Loucy (cell line): ENCODE results near the gene CACNA1C.
"Not testable (repeated sequence)": the region's sequence is repeated elsewhere in the genome, so short reads cannot be mapped to it uniquely, and the experiment has no call there.

Experiments
- H2AFZ ChIP-seq: fragments of 200-600 bp; sonication (generic); 2 replicates; pipeline ENCODE4 v1.6.0; 2016; ENCODE audit warnings: antibody characterized with exemption, mild to moderate bottlenecking, low read length, moderate library complexity
- H3F3A ChIP-seq: fragments of 200-600 bp; 2 replicates; pipeline ENCODE4 v1.6.0; 2016; ENCODE audit warnings: antibody characterized with exemption, low read depth, mild to moderate bottlenecking
- H3K27me3 ChIP-seq: fragments of 200-600 bp; sonication (generic); 2 replicates; pipeline ENCODE4 v1.6.1; 2014; ENCODE audit warnings: low read length, mild to moderate bottlenecking; ENCODE audit not compliant: insufficient read depth, poor library complexity, severe bottlenecking
- H3K36me3 ChIP-seq: fragments of 200-600 bp; sonication (generic); 2 replicates; pipeline ENCODE4 v1.6.1; 2016; ENCODE audit warnings: low read length; ENCODE audit not compliant: insufficient read depth
- H3K4me1 ChIP-seq: fragments of 200-600 bp; sonication (generic); 2 replicates; pipeline ENCODE4 v1.5.1; 2014; ENCODE audit warnings: low read length, mild to moderate bottlenecking; ENCODE audit not compliant: insufficient read depth, poor library complexity, severe bottlenecking
- H3K4me2 ChIP-seq: fragments of 200-600 bp; sonication (generic); 2 replicates; pipeline ENCODE4 v1.6.0; 2014; ENCODE audit warnings: antibody characterized with exemption, low read length, low read depth, mild to moderate bottlenecking; ENCODE audit not compliant: poor library complexity, severe bottlenecking
- H3K4me3 ChIP-seq: fragments of 200-600 bp; sonication (generic); 2 replicates; pipeline ENCODE4 v1.5.1; 2014; ENCODE audit warnings: low read length, mild to moderate bottlenecking, mixed read lengths; ENCODE audit not compliant: poor library complexity, severe bottlenecking
- H3K79me2 ChIP-seq: fragments of 200-600 bp; sonication (generic); 2 replicates; pipeline ENCODE4 v1.6.1; 2014; ENCODE audit warnings: low read length; ENCODE audit not compliant: insufficient read depth
- H3K9ac ChIP-seq: fragments of 200-600 bp; sonication (generic); 2 replicates; pipeline ENCODE4 v1.6.0; 2014; ENCODE audit warnings: mild to moderate bottlenecking, low read depth, low read length, moderate library complexity; ENCODE audit not compliant: poor library complexity, severe bottlenecking
- H3K9me2 ChIP-seq: fragments of 200-600 bp; sonication (generic); replicated peaks from 2 replicates; pipeline ENCODE4 v1.6.1; 2016; ENCODE audit warnings: low read depth, low read length, mixed read lengths
- H3K9me3 ChIP-seq: fragments of 200-600 bp; sonication (generic); 2 replicates; pipeline ENCODE4 v1.6.1; 2014; ENCODE audit warnings: mild to moderate bottlenecking, antibody characterized with exemption, low read length, low read depth; ENCODE audit not compliant: insufficient read depth
- H4K20me1 ChIP-seq: fragments of 200-600 bp; sonication (generic); 2 replicates; pipeline ENCODE4 v1.6.0; 2014; ENCODE audit warnings: antibody characterized with exemption, low read length, mild to moderate bottlenecking; ENCODE audit not compliant: insufficient read depth, poor library complexity, severe bottlenecking
- CTCF ChIP-seq: fragments of 200-600 bp; sonication (generic); conservative IDR thresholded peaks from 2 replicates; pipeline ENCODE4 v1.5.1; 2014; ENCODE audit warnings: mild to moderate bottlenecking, antibody characterized with exemption, low read length
- EZH2phosphoT487 ChIP-seq: fragments of 200-600 bp; IDR thresholded peaks from 2 replicates; pipeline ENCODE4 v1.6.1; 2018; ENCODE audit warnings: antibody characterized with exemption, mild to moderate bottlenecking, moderate library complexity, borderline replicate concordance

The CACNA1C gene

GRCh38 chr12:2488596-2488995 lies 435.8 kb downstream of the CACNA1C start:
- Histone ChIP-seq H3K4me3 (no peak overlapping the region), H3F3A (no peaks in the 10 kb centered on the region), H4K20me1 (no peaks in the 10 kb centered on the region), H3K9me2 (no peaks in the 10 kb centered on the region), H3K9me3 (no peaks in the 10 kb centered on the region), H3K79me2 (no peaks in the 10 kb centered on the region), H3K9ac (no peak overlapping the region), H2AFZ (no peak overlapping the region), H3K4me1 (no peaks in the 10 kb centered on the region), H3K36me3 (no peaks in the 10 kb centered on the region), H3K27me3 (peaks cover 17% of the 10 kb centered on the region), H3K4me2 (no peak overlapping the region)
- no peak for TF ChIP-seq CTCF
- no peak for TF ChIP-seq EZH2phosphoT487

GRCh38 chr12:2489275-2489674 lies 436.5 kb downstream of the CACNA1C start:
- Histone ChIP-seq H3K4me1 (no peaks in the 10 kb centered on the region), H3K36me3 (no peaks in the 10 kb centered on the region), H3K9me3 (no peaks in the 10 kb centered on the region), H3K4me3 (no peak overlapping the region), H3K27me3 (peaks cover 17% of the 10 kb centered on the region), H3K9me2 (no peaks in the 10 kb centered on the region), H3K79me2 (no peaks in the 10 kb centered on the region), H3F3A (no peaks in the 10 kb centered on the region), H3K4me2 (no peak overlapping the region), H3K9ac (no peak overlapping the region), H4K20me1 (no peaks in the 10 kb centered on the region), H2AFZ (no peak overlapping the region)
- TF ChIP-seq EZH2phosphoT487 = no peak
- TF ChIP-seq CTCF = no peak

- no peak overlapping the region for H3K4me2 ChIP-seq
- no peaks in the 10 kb centered on the region for H3F3A ChIP-seq
- no peak overlapping the region for H3K9ac ChIP-seq
- no peaks in the 10 kb centered on the region for H3K9me3 ChIP-seq
- H3K79me2 ChIP-seq = no peaks in the 10 kb centered on the region
- TF ChIP-seq EZH2phosphoT487 = no peak
- TF ChIP-seq CTCF = no peak
- no peaks in the 10 kb centered on the region for H4K20me1 ChIP-seq
- no peaks in the 10 kb centered on the region for H3K36me3 ChIP-seq
- no peak overlapping the region for H2AFZ ChIP-seq
- no peaks in the 10 kb centered on the region for H3K9me2 ChIP-seq
- peaks cover 17% of the 10 kb centered on the region for H3K27me3 ChIP-seq
- no peaks in the 10 kb centered on the region for H3K4me1 ChIP-seq
- no peak overlapping the region for H3K4me3 ChIP-seq
Measured at GRCh38 chr12:2490831-2491230, 438.0 kb downstream of the CACNA1C start.

GRCh38 chr12:2491349-2491748 lies 438.6 kb downstream of the CACNA1C start:
- H3F3A ChIP-seq, H3K9me2 ChIP-seq, H3K9ac ChIP-seq, H3K79me2 ChIP-seq, H2AFZ ChIP-seq, H3K4me1 ChIP-seq, H3K36me3 ChIP-seq, H3K9me3 ChIP-seq, H3K4me2 ChIP-seq, H3K4me3 ChIP-seq, H4K20me1 ChIP-seq: not testable (repeated sequence)
- peaks cover 17% of the 10 kb centered on the region for H3K27me3 ChIP-seq
